Fibroblast of skin of left quadriceps (primary cell): ENCODE results near the gene IRAK4.
"Not testable (repeated sequence)": the region's sequence is repeated elsewhere in the genome, so short reads cannot be mapped to it uniquely, and the experiment has no call there.

Source experiments
- DNase-seq, 2 experiments: peaks; one replicate each; pipeline ENCODE4 v3.0.0-alpha.2; 2013; ENCODE audit warnings: low read depth in 2 of 2

The IRAK4 gene

GRCh38 chr12:43758728-43759563, at the start of gene IRAK4, which contains the start of gene PUS7L:
IRAK4 (plus strand) TSS chr12:43758951; CDS start chr12:43768112, 9,161 bp downstream.
PUS7L (minus strand) TSS chr12:43758790; CDS start chr12:43755245, 3,545 bp downstream.
- peak; percentile 94 for DNase-seq

- no peak for DNase-seq
These were observed 47.4 kb upstream of the IRAK4 start for GRCh38 chr12:43711348-43711747.

DNA sequence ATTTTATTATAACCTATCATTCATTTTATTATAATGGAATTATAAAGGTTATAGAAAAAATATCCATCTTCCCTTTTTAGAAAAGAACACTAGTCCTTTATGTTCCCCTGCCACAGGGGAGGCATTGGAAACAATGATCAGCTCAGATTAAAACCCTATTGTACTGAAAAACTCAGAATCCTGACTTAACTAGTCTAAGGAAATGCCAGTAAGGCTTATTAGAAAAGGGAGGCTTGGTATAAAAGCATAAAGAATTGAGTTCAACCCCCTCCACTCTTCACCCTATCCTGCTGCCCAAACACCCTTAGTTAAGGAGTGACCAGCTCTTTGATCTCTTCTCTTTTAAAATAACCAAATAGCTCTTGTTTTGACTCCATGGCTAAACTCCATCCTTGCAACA, 36.1 kb upstream of the IRAK4 start:
- no peak for DNase-seq

DNA sequence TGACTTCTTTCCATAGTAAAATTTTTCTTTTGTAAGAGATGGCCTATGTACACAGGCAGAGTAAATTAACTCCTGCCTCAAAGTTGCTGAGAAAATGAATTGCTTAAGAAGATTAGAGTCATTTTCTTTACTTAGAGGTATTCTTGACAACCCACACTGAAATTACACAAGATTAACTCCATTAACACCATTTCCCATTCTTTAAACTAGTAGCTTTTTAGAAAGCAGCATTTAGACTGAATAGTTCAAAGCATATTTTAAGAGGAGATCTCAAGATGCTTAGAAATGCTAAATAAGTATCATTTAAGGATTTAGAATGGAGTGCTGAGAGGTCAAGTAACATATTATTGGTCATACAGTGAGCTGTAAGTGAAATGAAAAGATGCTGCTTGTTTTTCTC, 35.6 kb upstream of the IRAK4 start:
- DNase-seq: no peak

GRCh38 chr12:43728117-43728516, 30.6 kb upstream of the IRAK4 start:
- peak in 1 of 2 experiments; percentile 3 for DNase-seq

DNA sequence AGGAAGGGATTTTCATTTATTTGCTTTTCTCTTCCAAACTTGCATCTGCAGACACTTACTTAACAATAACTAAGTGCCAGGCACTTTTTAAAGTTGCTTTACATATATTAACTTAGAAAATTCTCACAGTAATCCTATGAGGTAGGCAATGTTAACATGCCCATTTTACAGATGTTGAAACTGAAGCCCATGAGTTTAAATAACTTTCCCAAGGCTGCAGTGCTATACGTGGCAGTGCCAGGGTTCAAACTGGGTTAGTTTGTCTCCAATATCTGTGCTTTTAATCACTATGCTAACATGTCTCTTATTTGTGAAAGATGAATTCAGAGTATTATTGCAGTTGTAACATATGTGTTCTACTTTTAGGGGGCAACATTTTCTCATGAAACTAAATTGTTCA, 30.1 kb upstream of the IRAK4 start:
- DNase-seq: no peak

DNA sequence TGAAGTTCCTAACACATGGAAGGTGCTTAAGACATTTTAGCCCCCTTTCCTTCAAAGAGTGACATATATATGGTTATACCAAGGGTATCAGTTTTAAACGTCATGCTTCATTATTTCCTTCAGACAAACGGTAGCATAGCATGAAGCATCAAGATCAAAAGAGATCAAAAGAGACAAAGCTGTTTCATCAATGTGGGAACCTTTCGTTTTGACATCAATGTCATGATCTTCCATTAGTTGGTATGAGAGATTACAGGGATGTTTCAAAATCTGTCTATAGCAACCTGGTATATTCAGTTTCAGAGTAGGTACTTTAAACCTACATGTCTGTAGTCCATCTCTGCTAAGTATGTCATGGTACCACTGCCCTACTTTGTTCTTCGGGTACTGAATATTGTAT, 28.5 kb upstream of the IRAK4 start:
- DNase-seq: no peak

DNA sequence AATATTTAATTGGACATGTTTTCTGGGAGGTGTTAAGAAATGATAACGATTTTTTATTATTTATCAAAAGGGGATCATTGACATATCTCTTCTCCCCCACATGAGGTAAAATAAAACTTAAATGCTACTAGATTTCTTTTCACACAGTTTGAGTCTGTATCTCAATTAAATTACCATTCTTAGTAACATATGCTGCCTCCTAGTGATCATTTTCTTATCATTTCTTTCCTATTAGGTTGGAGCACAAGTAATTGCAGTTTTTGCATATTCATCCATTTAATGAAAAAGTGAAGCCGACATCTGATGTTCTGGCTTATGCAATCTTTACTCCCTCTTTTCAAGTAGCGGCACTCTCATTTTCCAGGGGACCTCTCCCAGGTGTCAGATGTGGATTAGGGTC, 25.1 kb upstream of the IRAK4 start:
- DNase-seq: no peak

DNA sequence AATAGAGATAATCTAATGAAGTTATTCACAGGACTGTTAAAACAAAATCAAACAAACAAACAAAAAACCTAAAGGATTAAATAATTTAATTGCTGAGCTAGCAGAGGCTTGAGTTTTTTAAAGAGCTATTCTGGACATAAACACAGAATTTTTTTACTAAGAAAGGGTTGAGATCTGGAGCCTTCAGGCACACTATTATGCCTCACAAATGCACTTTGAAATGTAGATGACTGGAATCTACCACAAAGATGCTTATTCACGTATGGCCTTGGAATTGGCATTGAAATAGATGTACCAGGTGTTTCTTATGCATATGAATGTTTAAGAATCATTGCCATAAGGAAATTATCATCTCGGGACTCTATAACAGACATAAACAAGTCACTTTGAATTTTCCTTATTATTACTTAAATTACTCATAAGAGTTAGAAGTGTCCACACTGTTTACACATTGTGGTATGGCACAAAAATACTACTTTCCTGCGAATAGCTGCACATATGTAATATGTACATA, 21.8 kb upstream of the IRAK4 start:
- DNase-seq: peak in 1 of 2 experiments; percentile 4

DNA sequence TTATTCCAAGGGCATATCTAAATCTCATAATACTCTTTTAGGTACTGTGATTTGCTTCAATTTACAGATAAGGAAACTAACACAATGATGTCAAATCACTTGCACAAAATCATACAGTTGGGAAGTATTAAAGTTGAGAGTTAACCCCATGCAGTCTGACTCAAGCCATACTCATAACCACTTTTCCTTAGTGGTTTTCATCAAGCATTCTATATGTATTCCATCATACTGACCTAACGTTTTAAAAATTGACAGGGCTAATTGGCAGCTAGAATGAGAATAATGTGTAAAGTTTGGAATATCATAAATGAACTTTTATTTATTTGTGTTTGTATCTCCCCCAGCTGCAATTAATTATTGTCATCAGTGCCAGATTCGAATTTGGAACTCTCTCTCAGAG, 21.1 kb upstream of the IRAK4 start:
- DNase-seq: peak; percentile 69 to 71

DNA sequence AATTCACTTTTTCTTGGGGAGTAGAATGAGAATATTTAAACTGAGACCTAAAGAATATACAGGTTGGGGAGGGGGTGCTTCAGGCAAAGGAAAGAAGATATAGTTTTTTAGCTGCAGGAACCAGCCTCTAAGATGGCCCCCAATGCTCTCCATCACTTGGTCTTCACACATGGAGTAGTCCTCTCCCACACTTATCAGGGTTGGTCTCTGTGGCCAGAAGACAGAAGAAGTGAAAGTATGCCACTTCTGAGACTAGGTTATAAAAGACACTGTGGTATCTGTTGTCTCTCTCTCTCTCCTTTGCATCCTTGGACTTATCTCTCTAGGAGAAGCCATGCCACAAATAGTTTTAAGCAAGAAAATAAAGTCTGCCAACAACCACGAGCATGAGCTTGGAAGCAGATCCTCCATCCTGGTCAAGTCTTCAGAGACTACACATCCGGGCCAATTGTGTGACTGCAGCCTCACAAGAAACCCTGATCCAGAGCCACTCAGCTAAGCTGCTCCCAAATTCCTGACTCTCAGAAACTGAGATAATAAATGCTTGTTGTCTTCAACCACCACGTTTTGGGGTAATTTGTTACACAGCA, 18.1 kb upstream of the IRAK4 start:
- DNase-seq: no peak

GRCh38 chr12:43742106-43742505, 16.6 kb upstream of the IRAK4 start:
- DNase-seq: peak; percentile 63 to 70

DNA sequence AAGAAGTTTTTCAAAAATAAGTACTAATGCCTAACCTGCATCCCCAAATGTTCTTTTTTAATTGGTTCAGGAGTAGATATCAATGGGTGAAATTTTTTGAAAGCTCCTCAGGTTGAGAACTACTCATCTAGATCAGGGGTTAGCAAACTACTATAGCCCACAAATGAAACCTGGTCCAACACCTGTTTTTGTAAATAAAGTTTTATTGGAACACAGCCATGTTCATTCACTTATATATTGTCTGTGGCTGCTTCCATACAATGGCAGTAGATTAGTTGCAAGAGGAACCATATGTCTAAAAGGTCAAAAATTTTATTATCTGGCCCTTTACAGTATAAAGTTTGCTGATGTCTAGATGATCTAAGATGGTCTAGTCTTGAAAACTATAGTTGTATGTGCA, 13.9 kb upstream of the IRAK4 start:
- DNase-seq: no peak

- no peak for DNase-seq
These were observed 9.7 kb upstream of the IRAK4 start for GRCh38 chr12:43749016-43749415.

DNA sequence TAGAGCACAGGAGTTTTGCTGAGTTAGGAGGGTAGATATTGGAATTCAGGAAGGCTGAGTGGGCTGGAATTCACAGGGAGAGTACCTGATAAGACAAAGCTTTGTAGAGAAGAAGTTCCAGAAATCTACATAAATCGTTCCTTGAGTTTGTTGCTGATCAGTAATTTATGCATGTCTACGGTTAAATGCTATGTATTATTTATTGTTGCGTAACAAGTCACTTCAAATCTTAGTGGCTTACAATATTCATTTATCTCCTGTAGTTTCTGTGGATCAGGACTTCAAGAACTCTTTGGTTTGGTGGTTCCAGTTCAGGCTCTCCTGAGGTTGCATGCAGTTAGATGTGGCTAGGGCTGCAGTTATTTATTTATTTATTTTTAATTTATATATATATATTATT, 7.9 kb upstream of the IRAK4 start:
- no peak for DNase-seq

DNA sequence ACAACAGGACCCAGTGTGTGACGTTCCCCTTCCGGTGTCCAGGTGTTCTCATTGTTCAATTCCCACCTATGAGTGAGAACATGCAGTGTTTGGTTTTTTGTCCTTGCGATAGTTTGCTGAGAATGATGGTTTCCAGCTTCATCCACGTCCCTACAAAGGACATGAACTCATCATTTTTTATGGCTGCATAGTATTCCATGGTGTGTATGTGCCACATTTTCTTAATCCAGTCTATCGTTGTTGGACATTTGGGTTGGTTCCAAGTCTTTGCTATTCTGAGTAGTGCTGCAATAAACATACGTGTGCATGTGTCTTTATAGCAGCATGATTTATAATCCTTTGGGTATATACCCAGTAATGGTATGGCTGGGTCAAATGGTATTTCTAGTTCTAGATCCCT, 7.4 kb upstream of the IRAK4 start:
- DNase-seq: not testable (repeated sequence)

GRCh38 chr12:43754015-43754414, 4.7 kb upstream of the IRAK4 start:
- no peak for DNase-seq

DNA sequence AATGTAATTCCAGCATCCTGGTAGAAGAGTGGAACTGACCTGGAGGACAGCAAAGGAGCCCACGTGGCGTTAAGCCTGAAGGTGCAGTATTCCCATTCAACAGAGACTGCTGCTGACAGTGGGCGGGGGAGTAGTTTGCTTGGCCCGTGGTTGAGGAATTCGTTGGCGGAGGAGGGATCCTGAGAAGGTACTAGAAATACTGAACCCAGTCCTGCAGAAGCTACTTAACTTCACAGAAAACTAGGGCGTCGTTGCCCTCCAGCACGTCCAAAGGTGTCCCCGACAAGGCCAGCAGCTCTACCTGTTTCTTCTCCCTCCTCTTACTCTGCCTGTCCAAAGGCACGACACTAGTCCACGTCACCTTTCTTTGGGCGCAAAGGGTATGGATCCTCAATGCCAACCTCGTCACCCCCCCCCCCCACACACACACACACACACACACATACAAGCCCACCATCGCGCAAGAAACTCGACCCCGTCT, 464 bp upstream of the IRAK4 start:
- no peak for DNase-seq

DNA sequence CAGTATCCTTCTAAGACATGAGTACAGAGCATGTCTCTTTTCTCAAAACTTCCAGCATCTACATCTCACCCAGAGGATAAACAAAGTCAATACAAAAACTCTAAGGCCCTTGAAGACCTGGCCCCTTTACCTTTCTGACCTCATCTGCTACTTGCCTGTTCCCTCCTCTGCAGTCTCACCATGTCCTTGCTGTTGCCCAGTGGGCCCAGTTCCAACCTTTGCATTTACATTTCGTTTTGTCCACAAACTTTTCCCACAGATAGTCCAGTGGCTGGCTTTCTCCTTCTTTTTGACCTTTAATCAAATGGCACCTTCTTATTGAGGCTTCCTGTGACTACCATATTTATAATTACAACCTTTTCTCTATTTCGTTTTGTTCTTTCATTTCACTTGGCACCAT, 1.6 kb downstream of the IRAK4 start:
- DNase-seq: no peak

- no peak for DNase-seq
These were observed 2.7 kb downstream of the IRAK4 start for GRCh38 chr12:43761500-43761899.

DNA sequence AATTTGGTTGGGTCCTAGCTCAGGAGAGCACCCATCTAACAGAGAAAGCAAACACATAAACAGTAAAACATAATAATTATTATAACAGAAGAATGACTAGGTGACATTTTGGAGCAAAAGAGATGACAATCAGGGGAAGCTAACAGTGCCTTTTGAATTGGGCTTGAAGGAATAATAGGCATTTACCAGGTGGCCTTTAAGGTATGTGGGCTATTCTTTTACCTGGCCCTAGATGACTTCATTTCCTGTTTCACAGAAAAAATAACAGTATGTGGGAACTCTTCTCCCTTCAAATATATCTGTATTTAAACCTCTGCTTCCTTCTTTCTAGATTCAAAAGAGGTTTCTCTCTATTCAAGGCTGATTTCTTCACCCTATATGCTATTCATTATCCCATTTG, 3.8 kb downstream of the IRAK4 start:
- no peak for DNase-seq

DNA sequence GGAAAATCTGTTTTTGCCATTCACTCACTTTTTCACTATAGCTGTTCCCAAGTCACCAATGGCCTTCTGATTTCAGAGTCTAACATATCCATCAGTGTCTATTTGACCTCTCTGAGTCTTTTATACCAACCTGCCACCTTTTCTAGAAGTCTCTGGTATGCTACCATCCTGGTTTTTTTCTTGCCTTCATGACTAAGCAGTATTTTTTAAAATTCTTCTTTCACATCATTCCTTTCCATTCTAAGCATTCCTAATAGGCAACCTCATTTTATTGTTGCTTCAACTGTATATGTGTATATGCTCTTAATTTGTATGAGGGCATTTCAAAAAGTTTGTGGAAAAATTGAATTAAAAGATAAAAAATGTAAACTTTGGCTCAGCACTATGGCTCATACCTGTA, 5.0 kb downstream of the IRAK4 start:
- no peak for DNase-seq

DNA sequence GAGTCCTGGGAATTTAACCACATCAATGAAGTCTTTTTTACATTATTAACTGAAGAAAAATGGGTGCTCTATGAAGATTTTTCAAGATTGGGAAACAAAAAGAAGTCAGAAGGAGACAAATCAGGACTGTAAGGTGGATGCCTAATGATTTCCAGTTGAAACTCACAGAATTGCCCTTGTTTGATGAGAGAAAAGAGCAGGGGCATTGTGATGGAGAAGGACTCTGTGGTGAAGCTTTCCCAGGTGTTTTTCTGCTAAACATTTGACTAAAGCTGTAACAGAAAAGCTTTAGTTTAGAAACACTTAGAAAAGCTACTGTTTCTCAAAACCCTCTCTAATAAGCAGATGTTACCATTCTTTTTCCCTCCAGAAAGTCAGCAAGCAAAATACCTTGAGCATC, 5.8 kb downstream of the IRAK4 start:
- no peak for DNase-seq
